ENCODE measurements around the gene MTA1.

The MTA1 gene

GRCh38 chr14:105411017-105411941 is 8.3 kb upstream of the MTA1 start:
- FAIRE-seq = no peak

- FAIRE-seq = no peak
These were observed 7.4 kb upstream of the MTA1 start for GRCh38 chr14:105411985-105412770.

- FAIRE-seq = no peak
These were observed 6.7 kb upstream of the MTA1 start for GRCh38 chr14:105412771-105413543.

GRCh38 chr14:105413544-105413886 is 6.1 kb upstream of the MTA1 start:
- no peak for FAIRE-seq

- FAIRE-seq = no peak
These were observed 4.9 kb upstream of the MTA1 start for GRCh38 chr14:105414456-105415371.

- FAIRE-seq = no peak
These were observed 3.9 kb upstream of the MTA1 start for GRCh38 chr14:105415481-105416428.

- no peak for FAIRE-seq
These were observed 3.0 kb upstream of the MTA1 start for GRCh38 chr14:105416671-105417070.

- no peak for FAIRE-seq
These were observed 1.9 kb upstream of the MTA1 start for GRCh38 chr14:105417690-105418121.

GRCh38 chr14:105418269-105419194 is 1.1 kb upstream of the MTA1 start:
- no peak for FAIRE-seq

- FAIRE-seq = no peak
These were observed 710 bp downstream of the MTA1 start for GRCh38 chr14:105420101-105420973.

GRCh38 chr14:105420974-105421674 is 1.5 kb downstream of the MTA1 start:
- no peak for FAIRE-seq

- FAIRE-seq = no peak
These were observed 2.3 kb downstream of the MTA1 start for GRCh38 chr14:105421723-105422615.

GRCh38 chr14:105422695-105423487 is 3.3 kb downstream of the MTA1 start:
- no peak for FAIRE-seq

- no peak for FAIRE-seq
These were observed 4.0 kb downstream of the MTA1 start for GRCh38 chr14:105423488-105424195.

GRCh38 chr14:105424861-105425260 is 5.2 kb downstream of the MTA1 start:
- FAIRE-seq = no peak

Measured in TTC549 (cell line).